ENCODE results near the gene ALG5. TPM values are rescaled to one million over a fixed set of nuclear protein-coding genes. Genes with fewer than 3 reads are reported as not detected.

Gene ALG5
- total RNA-seq, 1 experiment from 2014 or later, result 32.2 TPM

- no peak for TF ChIP-seq ATF3 (IDR thresholded peaks at IDR 0.05)
- TF ChIP-seq ZNF274 (IDR thresholded peaks at IDR 0.05; ENCODE audit: low read depth, low read length), result no peak
- no peak for TF ChIP-seq EZH2phosphoT487 (IDR thresholded peaks at IDR 0.05; ENCODE audit: borderline replicate concordance)
- TF ChIP-seq REST (IDR thresholded peaks at IDR 0.05; ENCODE audit: low read depth), result no peak
- no peak for TF ChIP-seq FOSL1 (IDR thresholded peaks at IDR 0.05; ENCODE audit: low read depth)
- no peak for TF ChIP-seq RAD21 (IDR thresholded peaks at IDR 0.05; ENCODE audit: low read depth)
Observed at GRCh38 chr13:36919171-36919832, 79.8 kb downstream of the ALG5 start (continued).

GRCh38 chr13:36918246-36919131, 80.7 kb downstream of the ALG5 start:
- Histone ChIP-seq H3K4me2 (ENCODE audit: low read length) (peak overlapping the region; percentile 86), H3K27ac (ENCODE audit: low read depth, low read length) (no peak overlapping the region), H4K20me1 (ENCODE audit: insufficient read depth) (no peaks in the 10 kb centered on the region), H3K4me3 (replicated peaks in 1 of 2; ENCODE audit: low read depth in 1 of 2, low read length in 2 of 2) (peak overlapping the region; percentile 47 to 60), H3K36me3 (ENCODE audit: control insufficient read depth in 1 of 2, insufficient read depth in 2 of 2, low read length in 2 of 2) (no peaks in the 10 kb centered on the region), H3K79me2 (ENCODE audit: insufficient read depth, low read length) (no peaks in the 10 kb centered on the region), H3K27me3 (ENCODE audit: insufficient read depth, low read length) (no peaks in the 10 kb centered on the region), H3K9me2 (ENCODE audit: insufficient read depth) (no peaks in the 10 kb centered on the region), H3K4me1 (ENCODE audit: control insufficient read depth in 1 of 2, insufficient read depth in 2 of 2, low read length in 2 of 2) (peaks cover 4 to 13% of the 10 kb centered on the region in 2 experiments; a peak in 3 of 4 replicates), H3K9ac (ENCODE audit: low read length) (peak overlapping the region; percentile 40; the same call in 1 of the 2 replicates), H2AFZ (ENCODE audit: low read depth, low read length, poor library complexity, severe bottlenecking) (no peak overlapping the region), H3K9me3 (ENCODE audit: control insufficient read depth in 1 of 2, insufficient read depth in 1 of 2, low read depth in 1 of 2, low read length in 2 of 2) (no peaks in the 10 kb centered on the region)
- ATAC-seq (no peak), DNase-seq (ENCODE audit: low read depth, low spot score) (no peak)
- ChIA-PET POLR2A (no interaction called here), RAD21 (ENCODE audit: low non-redundant PET in 1 of 2, low total read pairs in 2 of 2, uncharacterized antibody in 2 of 2, unreplicated experiment in 2 of 2) (no interaction called here), CTCF (no interaction called here)
- no TSS peak for BruUV-seq (replicated peaks)
- intact Hi-C loops (cut with micrococcal nuclease), result no loop called here
- TF ChIP-seq ZNF274 (IDR thresholded peaks at IDR 0.05; ENCODE audit: low read depth, low read length) (no peak), SP1 (IDR thresholded peaks at IDR 0.05; ENCODE audit: low read depth) (no peak), ZBTB33 (IDR thresholded peaks at IDR 0.05; ENCODE audit: extremely low read depth, insufficient replicate concordance, low read length) (no peak), CBX3 (IDR thresholded peaks at IDR 0.05; ENCODE audit: low read depth) (no peak), MAX (IDR thresholded peaks at IDR 0.05) (no peak), EZH2phosphoT487 (IDR thresholded peaks at IDR 0.05; ENCODE audit: borderline replicate concordance) (no peak), YY1 (IDR thresholded peaks at IDR 0.05; ENCODE audit: extremely low read depth, insufficient replicate concordance, low read depth, low read length) (no peak), ZFX (IDR thresholded peaks at IDR 0.05) (no peak), POLR2A (IDR thresholded peaks at IDR 0.05; ENCODE audit: borderline replicate concordance, extremely low read depth, insufficient read depth, insufficient read length) (no peak), FOSL1 (IDR thresholded peaks at IDR 0.05; ENCODE audit: low read depth) (no peak), TCF7L2 (IDR thresholded peaks at IDR 0.05; ENCODE audit: borderline replicate concordance, extremely low read depth, insufficient read depth, insufficient read length) (no peak), ATF3 (IDR thresholded peaks at IDR 0.05) (no peak), POLR2AphosphoS5 (IDR thresholded peaks at IDR 0.05; ENCODE audit: low read depth, low read length) (no peak), RAD21 (IDR thresholded peaks at IDR 0.05; ENCODE audit: low read depth) (no peak), EGR1 (IDR thresholded peaks at IDR 0.05; ENCODE audit: low read depth) (no peak)
